ENCODE measurements around the gene KCND3. TPM values are rescaled to one million over a fixed set of nuclear protein-coding genes. Genes with fewer than 3 reads are reported as not detected.

The KCND3 gene
- total and polyA plus RNA-seq, 8 donors = 2.5 to 18.6 (median 6.9) TPM

GRCh38 chr1:111920221-111921024 is 69.0 kb downstream of the KCND3 start:
- no peaks in the 10 kb centered on the region for H3K36me3 ChIP-seq
- H3K27ac ChIP-seq = no peak overlapping the region
- no peak for TF ChIP-seq CTCF (IDR thresholded peaks at IDR 0.05)
- FAIRE-seq (no peak), DNase-seq (peak in 2 of 6 donors; percentile 26 to 45), ATAC-seq (peak; percentile 88 to 95 (median 92))
- no peaks in the 10 kb centered on the region for H3K9me3 ChIP-seq
- H3K4me1 ChIP-seq = peaks cover 0 to 4% (median 0%) of the 10 kb centered on the region in 3 donors
- intact Hi-C loops (cut with DNase I) = no loop called here
- H3K27me3 ChIP-seq = no peaks in the 10 kb centered on the region
- 45 to 49% methylated on average over 11 of the region's 11 CpGs for WGBS, 2 donors
- no peak overlapping the region for H3K4me3 ChIP-seq

GRCh38 chr1:111911776-111912515 is 77.5 kb downstream of the KCND3 start:
- Histone ChIP-seq H3K9me3 (no peaks in the 10 kb centered on the region), H3K27me3 (no peaks in the 10 kb centered on the region), H3K4me3 (no peak overlapping the region), H3K36me3 (no peaks in the 10 kb centered on the region), H3K27ac (no peak overlapping the region), H3K4me1 (no peaks in the 10 kb centered on the region)
- 78 to 85% methylated on average over 5 of the region's 5 CpGs for WGBS, 2 donors
- intact Hi-C loops (cut with DNase I) = no loop called here
- no peak for FAIRE-seq
- no peak for DNase-seq
- no peak for ATAC-seq
- TF ChIP-seq CTCF (IDR thresholded peaks at IDR 0.05) = no peak

- no peak for DNase-seq
- no peak for TF ChIP-seq CTCF (IDR thresholded peaks at IDR 0.05)
- no peaks in the 10 kb centered on the region for H3K4me1 ChIP-seq
- no peak for ATAC-seq
- no peak overlapping the region for H3K4me3 ChIP-seq
- FAIRE-seq = no peak
- intact Hi-C loops (cut with DNase I) = no loop called here
- H3K36me3 ChIP-seq = no peaks in the 10 kb centered on the region
- WGBS, 2 donors = 68 to 70% methylated on average over 1 of the region's 1 CpG
- no peaks in the 10 kb centered on the region for H3K27me3 ChIP-seq
- H3K9me3 ChIP-seq = no peaks in the 10 kb centered on the region
- no peak overlapping the region for H3K27ac ChIP-seq
Observed at GRCh38 chr1:111911061-111911460, 78.4 kb downstream of the KCND3 start.

- intact Hi-C loops (cut with DNase I) = no loop called here
- ATAC-seq (no peak), DNase-seq (no peak), FAIRE-seq (no peak)
- no peaks in the 10 kb centered on the region for H3K36me3 ChIP-seq
- no peaks in the 10 kb centered on the region for H3K9me3 ChIP-seq
- TF ChIP-seq CTCF (IDR thresholded peaks at IDR 0.05) = no peak
- WGBS, 2 donors = 54 to 82% methylated on average over 4 of the region's 4 CpGs
- H3K4me1 ChIP-seq = no peaks in the 10 kb centered on the region
- no peak overlapping the region for H3K27ac ChIP-seq
- H3K27me3 ChIP-seq = no peaks in the 10 kb centered on the region
- H3K4me3 ChIP-seq = no peak overlapping the region
Observed at GRCh38 chr1:111909030-111909429, 80.4 kb downstream of the KCND3 start.

All from pancreas (tissue), 10 donors.